ENCODE results near the gene GUCY1B1.

DNA sequence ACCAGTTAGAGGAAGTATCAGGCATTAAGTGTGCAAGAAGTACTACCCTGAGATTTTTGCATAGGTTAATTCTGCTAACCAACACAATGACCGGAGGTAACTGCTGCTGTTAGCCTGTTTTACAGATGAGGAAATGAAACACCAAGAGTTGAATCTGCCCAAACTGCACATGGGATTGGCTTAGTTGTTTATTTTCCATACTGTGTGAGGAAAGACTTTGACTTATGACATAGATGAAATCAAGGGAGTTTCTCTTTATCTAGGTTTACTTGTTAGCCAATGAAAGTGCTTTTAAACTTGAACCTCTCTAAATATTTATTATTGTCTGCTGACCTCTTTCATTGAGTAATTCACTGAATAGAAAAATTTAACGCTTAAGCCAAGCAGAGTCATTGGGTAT lies 10.3 kb downstream of the GUCY1B1 start:
- TF ChIP-seq POLR2A (IDR thresholded peaks at IDR 0.05; ENCODE audit: extremely low read depth, insufficient read length) = no peak
- TF ChIP-seq, protein P1, sequence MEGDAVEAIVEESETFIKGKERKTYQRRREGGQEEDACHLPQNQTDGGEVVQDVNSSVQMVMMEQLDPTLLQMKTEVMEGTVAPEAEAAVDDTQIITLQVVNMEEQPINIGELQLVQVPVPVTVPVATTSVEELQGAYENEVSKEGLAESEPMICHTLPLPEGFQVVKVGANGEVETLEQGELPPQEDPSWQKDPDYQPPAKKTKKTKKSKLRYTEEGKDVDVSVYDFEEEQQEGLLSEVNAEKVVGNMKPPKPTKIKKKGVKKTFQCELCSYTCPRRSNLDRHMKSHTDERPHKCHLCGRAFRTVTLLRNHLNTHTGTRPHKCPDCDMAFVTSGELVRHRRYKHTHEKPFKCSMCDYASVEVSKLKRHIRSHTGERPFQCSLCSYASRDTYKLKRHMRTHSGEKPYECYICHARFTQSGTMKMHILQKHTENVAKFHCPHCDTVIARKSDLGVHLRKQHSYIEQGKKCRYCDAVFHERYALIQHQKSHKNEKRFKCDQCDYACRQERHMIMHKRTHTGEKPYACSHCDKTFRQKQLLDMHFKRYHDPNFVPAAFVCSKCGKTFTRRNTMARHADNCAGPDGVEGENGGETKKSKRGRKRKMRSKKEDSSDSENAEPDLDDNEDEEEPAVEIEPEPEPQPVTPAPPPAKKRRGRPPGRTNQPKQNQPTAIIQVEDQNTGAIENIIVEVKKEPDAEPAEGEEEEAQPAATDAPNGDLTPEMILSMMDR (IDR thresholded peaks at IDR 0.05; ENCODE audit: low read depth, low read length) = no peak
- TF ChIP-seq, protein P2, sequence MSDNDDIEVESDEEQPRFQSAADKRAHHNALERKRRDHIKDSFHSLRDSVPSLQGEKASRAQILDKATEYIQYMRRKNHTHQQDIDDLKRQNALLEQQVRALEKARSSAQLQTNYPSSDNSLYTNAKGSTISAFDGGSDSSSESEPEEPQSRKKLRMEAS (IDR thresholded peaks at IDR 0.05; ENCODE audit: low read depth, low read length) = no peak
